DND-41 (cell line): Measurements from ENCODE around the gene WLS.

Experiments
- ATAC-seq: fragments of 200-7000 bp; cut with Tn5 transposase; 3 replicates; pipeline ENCODE4 v1.9.1; 2021; ENCODE audit warnings: low read depth; ENCODE audit not compliant: insufficient read depth
- DNase-seq: peaks from one replicate; pipeline ENCODE4 v3.0.0-alpha.2; 2020
- H2AFZ ChIP-seq: 2 replicates; pipeline ENCODE4 v1.6.0; 2012; ENCODE audit warnings: low read depth, low read length
- H3K27ac ChIP-seq: 2 replicates; pipeline ENCODE4 v1.5.1; 2012; ENCODE audit warnings: low read length, inconsistent platforms
- H3K27me3 ChIP-seq: fragments of 200-600 bp; sonication (generic); 2 replicates; pipeline ENCODE4 v1.6.0; 2012; ENCODE audit warnings: low read length, mild to moderate bottlenecking, inconsistent platforms; ENCODE audit not compliant: insufficient read depth, poor library complexity
- H3K36me3 ChIP-seq: 2 replicates; pipeline ENCODE4 v1.5.1; 2012; ENCODE audit warnings: low read length, inconsistent platforms; ENCODE audit not compliant: insufficient read depth
- H3K4me1 ChIP-seq: 2 replicates; pipeline ENCODE4 v1.5.1; 2012; ENCODE audit warnings: mild to moderate bottlenecking, low read length; ENCODE audit not compliant: insufficient read depth
- H3K4me2 ChIP-seq: 2 replicates; pipeline ENCODE4 v1.6.0; 2012; ENCODE audit warnings: mild to moderate bottlenecking, moderate library complexity, low read length, inconsistent platforms; ENCODE audit not compliant: insufficient read depth
- H3K4me3 ChIP-seq, 2 experiments: fragments of 200-600 bp in 1 of 2; shearing (Covaris generic) in 1 of 2; 2 replicates each; pipeline ENCODE4 v1.5.1; 2012 to 2016; ENCODE audit warnings: inconsistent platforms in 2 of 2, low read length in 2 of 2, mild to moderate bottlenecking in 2 of 2, low read depth in 1 of 2, moderate library complexity in 1 of 2
- H3K79me2 ChIP-seq: 2 replicates; pipeline ENCODE4 v1.6.0; 2012; ENCODE audit warnings: low read length, inconsistent platforms; ENCODE audit not compliant: insufficient read depth
- H3K9ac ChIP-seq: 2 replicates; pipeline ENCODE4 v1.6.0; 2012; ENCODE audit warnings: low read depth, mild to moderate bottlenecking, inconsistent platforms, low read length, moderate library complexity
- H3K9me3 ChIP-seq: 2 replicates; pipeline ENCODE4 v1.5.1; 2012; ENCODE audit warnings: low read length, moderate library complexity, mild to moderate bottlenecking, inconsistent platforms; ENCODE audit not compliant: insufficient read depth, severe bottlenecking
- H4K20me1 ChIP-seq: 2 replicates; pipeline ENCODE4 v1.6.0; 2012; ENCODE audit warnings: low read length; ENCODE audit not compliant: insufficient read depth
- CTCF ChIP-seq: IDR thresholded peaks from 2 replicates; pipeline ENCODE4 v1.5.1; 2012; ENCODE audit warnings: borderline replicate concordance, low read length, moderate library complexity, mild to moderate bottlenecking; ENCODE audit not compliant: poor library complexity, severe bottlenecking; ENCODE audit errors: extremely low read depth
- EZH2 ChIP-seq: IDR thresholded peaks from 3 replicates; pipeline ENCODE4 v1.6.1; 2012; ENCODE audit warnings: borderline replicate concordance, low read depth, mild to moderate bottlenecking, moderate library complexity, low read length, inconsistent platforms; ENCODE audit not compliant: severe bottlenecking

Gene WLS

GRCh38 chr1:68140536-68140935 is 91.8 kb downstream of the WLS start:
- H3K27me3 ChIP-seq = peaks cover 5% of the 10 kb centered on the region
- H3K9ac ChIP-seq = no peak overlapping the region
- no peak for ATAC-seq
- no peaks in the 10 kb centered on the region for H3K36me3 ChIP-seq
- no peak overlapping the region for H3K27ac ChIP-seq
- no peak overlapping the region for H3K4me2 ChIP-seq
- no peak overlapping the region for H2AFZ ChIP-seq
- no peaks in the 10 kb centered on the region for H3K9me3 ChIP-seq
- H3K4me1 ChIP-seq = no peaks in the 10 kb centered on the region
- no peak overlapping the region for H3K4me3 ChIP-seq
- no peaks in the 10 kb centered on the region for H3K79me2 ChIP-seq
- no peaks in the 10 kb centered on the region for H4K20me1 ChIP-seq
- TF ChIP-seq CTCF = no peak
- TF ChIP-seq EZH2 = no peak
- no peak for DNase-seq

GRCh38 chr1:68136187-68136586 is 96.1 kb downstream of the WLS start:
- Histone ChIP-seq H4K20me1 (no peaks in the 10 kb centered on the region), H3K79me2 (no peaks in the 10 kb centered on the region), H3K4me2 (no peak overlapping the region), H3K9me3 (no peaks in the 10 kb centered on the region), H3K4me1 (no peaks in the 10 kb centered on the region), H3K9ac (no peak overlapping the region), H3K27me3 (no peaks in the 10 kb centered on the region), H2AFZ (no peak overlapping the region), H3K4me3 (no peak overlapping the region), H3K27ac (no peak overlapping the region), H3K36me3 (no peaks in the 10 kb centered on the region)
- ATAC-seq (no peak), DNase-seq (no peak)
- no peak for TF ChIP-seq EZH2

- H3K9me3 ChIP-seq = no peaks in the 10 kb centered on the region
- DNase-seq (no peak), ATAC-seq (no peak)
- H2AFZ ChIP-seq = no peak overlapping the region
- no peak overlapping the region for H3K4me2 ChIP-seq
- H4K20me1 ChIP-seq = no peaks in the 10 kb centered on the region
- peaks cover 6% of the 10 kb centered on the region for H3K27me3 ChIP-seq
- H3K79me2 ChIP-seq = no peaks in the 10 kb centered on the region
- no peaks in the 10 kb centered on the region for H3K36me3 ChIP-seq
- no peaks in the 10 kb centered on the region for H3K4me1 ChIP-seq
- no peak overlapping the region for H3K9ac ChIP-seq
- no peak for TF ChIP-seq EZH2
- no peak for TF ChIP-seq CTCF
- no peak overlapping the region for H3K27ac ChIP-seq
- no peak overlapping the region for H3K4me3 ChIP-seq
Observed at GRCh38 chr1:68132426-68133130, 99.7 kb downstream of the WLS start.

- Histone ChIP-seq H3K9me3 (no peaks in the 10 kb centered on the region), H3K4me1 (no peaks in the 10 kb centered on the region), H3K4me2 (no peak overlapping the region), H3K9ac (no peak overlapping the region), H3K4me3 (no peak overlapping the region), H3K79me2 (no peaks in the 10 kb centered on the region), H2AFZ (no peak overlapping the region), H3K36me3 (no peaks in the 10 kb centered on the region), H4K20me1 (no peaks in the 10 kb centered on the region), H3K27me3 (peaks cover 6% of the 10 kb centered on the region), H3K27ac (no peak overlapping the region)
- DNase-seq = no peak
- ATAC-seq = no peak
- TF ChIP-seq EZH2 = no peak
- TF ChIP-seq CTCF = no peak
Observed at GRCh38 chr1:68131261-68131660, 101.1 kb downstream of the WLS start.
